Measurements from ENCODE around the gene RNF19B. TPM values are rescaled to one million over a fixed set of nuclear protein-coding genes. Genes with fewer than 3 reads are reported as not detected.
"Not testable (repeated sequence)": the region's sequence is repeated elsewhere in the genome, so short reads cannot be mapped to it uniquely, and the experiment has no call there.

The RNF19B gene
- polyA plus RNA-seq, 1 donor, result 9.1 TPM

DNA sequence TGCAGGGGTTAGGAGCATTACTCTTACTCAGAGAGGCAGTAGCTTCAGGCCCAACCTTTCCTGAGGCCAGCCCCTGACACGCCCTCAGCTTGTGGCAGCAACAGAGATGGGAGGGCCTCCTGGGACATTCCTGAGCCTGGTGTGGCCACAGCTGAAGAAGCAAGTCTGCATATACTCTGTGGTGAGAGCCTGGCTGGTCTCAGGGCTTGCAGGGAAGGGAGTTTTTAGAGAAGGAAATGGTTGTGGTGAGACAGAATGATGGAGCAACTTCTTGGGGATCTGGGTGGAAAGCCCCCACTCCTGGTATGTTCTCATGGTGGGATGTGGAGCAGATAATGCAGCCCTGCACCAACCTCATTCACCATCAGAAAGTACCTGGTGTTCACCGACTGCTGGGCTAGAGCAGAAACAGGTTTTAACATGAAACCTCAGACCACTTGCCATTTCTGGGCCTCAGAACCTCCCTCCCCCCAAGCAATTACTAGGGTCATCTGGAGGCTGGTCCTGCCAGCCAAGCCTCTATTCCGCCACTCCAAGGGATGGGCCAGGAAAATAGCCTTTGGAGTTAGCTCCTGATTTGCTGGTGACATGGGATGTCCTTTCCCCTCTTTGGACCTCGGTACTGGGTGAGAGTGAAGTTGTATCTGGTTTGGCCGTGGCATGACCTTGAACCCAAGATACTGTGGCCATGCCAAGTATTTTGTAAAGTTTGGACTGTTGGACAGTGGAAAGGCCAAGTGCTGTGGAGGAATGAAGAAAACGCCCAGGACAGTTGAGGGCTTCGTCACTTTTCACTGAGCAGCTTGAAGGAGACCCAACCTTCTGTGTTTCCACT, 28.1 kb upstream of the RNF19B start:
- no peak for DNase-seq (ENCODE audit: low read depth)

DNA sequence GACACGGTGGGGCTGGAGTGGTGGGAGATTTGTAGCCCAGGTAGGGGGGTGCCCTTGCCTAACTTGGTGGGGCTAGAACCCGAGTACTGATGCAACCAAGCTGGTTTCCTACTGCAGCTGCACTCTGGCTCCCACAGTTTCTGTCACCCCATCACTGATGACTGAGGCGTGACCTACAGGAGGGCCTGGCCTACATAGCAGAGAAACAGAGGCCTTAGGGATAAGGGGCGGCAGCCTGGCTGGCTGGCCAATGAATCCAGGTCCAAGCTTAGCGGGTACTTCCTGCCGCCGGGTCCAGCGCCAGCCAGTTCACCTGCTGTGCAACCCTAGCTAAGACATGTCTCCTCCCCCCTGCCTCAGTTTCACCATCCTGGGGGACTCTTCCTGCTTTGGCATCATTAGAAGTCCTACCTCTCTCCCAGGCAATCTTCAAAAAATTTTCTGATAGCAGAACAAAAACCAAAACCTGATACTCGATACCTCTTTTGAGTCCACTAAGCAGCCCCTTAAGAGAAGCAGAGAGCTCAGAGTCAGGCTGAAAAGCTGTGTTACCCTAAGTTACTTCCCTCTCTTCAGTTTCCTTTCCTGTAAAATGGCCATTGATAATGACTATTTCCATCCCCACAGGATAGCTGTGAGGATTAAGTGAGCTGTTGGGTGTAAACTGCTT, 27.3 kb upstream of the RNF19B start:
- DNase-seq (ENCODE audit: low read depth), result no peak

DNA sequence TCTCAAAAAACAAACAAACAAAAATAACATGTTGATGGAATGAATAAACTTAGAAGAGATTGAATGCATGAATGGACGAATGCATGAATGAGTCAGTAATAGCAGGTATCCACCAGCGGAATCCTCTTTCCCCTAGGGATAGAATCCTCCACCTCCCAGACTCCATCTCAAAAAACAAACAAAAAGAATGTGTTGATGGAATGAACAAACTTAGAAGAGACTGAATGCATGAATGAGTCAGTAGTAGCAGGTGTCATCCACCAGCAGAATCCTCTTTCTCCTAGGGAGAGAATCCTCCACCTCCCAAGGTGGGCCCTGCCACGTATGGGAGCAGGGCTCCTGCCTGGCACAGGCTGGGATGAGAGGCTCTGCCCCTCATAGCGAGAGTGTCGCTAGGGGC, 26.8 kb upstream of the RNF19B start:
- DNase-seq (ENCODE audit: low read depth), result no peak

DNA sequence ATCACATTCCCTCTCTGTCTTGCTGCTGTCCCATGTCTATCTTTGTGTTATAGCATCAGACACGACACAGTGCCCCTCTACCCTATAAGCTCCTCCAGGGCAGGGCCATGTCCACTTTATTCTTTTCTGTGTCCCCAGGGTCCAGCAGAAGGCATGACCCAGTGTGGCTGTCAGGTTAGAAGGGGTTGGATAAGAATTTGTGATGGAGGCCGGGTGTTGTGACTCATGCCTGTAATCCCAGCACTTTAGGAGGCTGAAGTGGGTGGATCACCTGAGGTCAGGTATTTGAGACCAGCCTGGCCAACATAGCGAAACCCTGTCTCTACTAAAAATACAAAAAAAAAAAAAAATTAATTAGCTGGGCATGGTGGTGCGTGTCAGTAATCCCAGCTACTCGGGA, 26.3 kb upstream of the RNF19B start:
- no peak for DNase-seq (ENCODE audit: low read depth)

DNA sequence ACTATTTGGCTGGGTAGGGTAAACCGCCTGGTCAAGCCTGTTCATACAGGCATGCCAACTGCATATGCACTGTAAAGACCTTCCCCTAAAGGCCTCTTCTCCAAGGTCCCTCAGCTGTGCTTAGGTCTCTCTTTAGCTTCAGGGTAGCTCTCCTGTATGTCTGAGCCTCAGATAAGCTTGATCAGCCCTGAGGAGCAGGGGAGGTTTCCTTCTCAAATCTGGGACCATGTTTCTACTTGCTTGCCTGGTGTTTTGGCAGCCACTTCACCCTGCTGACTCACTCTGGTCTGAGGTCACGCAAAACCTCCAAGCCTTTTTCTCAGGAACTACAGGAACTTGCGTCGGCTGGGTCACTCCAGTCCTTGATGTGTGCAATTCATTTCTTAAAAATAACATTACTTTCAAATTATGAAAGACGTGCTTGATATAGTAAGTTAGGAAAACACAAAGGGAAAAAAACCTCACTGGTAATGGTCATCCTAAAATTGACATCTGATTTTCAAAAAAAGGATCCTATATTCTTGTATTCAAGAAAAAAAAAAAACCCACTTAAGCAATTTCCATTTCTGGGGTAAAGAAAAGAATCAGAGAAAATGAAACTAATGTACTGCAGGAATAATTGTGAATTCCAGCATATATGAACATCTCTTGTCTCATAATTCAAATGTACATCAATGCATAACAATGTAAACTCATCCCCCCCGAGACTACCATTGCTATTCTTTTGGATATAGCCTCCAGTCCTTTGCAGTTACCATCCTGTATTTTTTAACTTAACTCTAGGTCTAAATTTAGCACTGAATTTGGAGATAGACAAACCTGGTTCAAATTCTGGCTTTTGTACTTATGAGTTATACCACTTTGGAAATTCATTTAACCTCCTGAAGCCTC, 24.8 kb upstream of the RNF19B start:
- no peak for DNase-seq (ENCODE audit: low read depth)

DNA sequence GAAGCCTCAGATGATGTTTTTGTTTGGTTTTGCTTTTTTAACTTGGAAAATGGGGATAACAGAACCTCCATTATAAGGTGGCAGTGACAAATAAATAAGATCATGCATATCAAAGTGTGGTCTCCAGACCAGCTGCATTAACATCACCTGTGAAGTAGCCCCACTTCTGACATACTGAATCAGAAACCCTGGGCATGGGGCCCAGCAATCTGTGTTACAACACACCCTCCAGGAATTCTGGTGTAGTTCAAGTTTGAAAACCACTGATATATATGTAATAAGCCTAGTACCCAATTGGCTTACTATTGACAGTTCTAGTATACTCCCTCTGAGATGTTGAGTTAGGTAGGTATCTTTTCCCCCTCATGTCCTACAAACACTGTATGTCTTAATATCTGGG, 24.1 kb upstream of the RNF19B start:
- no peak for DNase-seq (ENCODE audit: low read depth)

DNA sequence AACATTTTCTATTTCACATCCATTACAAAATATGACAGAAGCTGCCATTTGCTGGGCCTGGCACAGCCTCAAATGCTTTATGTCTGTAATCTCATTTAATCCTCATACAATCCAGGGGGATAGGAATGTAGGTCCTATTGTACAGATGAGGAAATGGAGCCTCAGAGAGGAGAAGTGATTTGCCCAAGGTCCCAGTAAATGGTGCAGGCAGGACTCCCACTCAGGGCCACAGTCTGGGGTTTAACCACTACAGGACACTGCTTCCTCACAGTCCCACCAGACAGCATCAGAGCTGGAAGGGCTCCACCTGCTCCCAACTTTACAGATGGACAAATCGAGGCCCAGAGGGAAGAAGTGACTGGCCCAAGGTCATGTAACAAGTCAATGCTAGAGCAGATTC, 20.6 kb upstream of the RNF19B start:
- DNase-seq (ENCODE audit: low read depth), result no peak

DNA sequence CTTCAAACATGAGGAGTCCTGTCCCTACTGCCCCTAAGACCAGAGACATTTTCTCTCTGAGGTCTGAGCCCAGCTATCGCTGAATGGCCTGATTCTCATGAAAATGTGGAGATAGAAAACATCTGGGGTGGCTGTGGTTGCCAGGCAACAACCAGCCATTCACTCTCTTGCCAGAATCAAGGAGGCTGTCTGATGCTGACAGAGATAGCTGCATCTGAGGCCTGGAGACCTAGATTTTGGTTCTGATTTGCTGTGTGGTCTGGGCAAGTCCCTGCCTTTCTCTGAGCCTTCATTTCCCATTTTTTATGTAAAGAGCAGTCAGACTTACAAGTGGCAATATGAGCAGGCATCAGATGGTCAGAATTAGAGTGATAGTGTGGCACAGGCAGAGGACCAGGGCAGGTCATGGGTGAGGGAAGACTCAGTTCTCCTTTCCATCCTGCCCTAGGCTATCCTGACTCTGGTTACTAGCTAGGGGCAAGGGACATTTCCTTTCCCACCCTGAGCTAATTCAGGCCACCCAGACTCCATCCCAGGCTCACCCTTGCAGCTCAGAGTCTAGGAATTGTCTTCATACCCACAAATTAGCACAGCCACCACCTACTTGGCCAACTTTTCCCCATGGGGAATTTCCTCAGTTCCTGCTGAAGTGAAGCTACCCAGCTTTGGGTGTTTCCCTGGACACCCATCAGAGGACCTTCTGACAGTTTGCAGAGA, 20.0 kb upstream of the RNF19B start:
- no peak for DNase-seq (ENCODE audit: low read depth)

DNA sequence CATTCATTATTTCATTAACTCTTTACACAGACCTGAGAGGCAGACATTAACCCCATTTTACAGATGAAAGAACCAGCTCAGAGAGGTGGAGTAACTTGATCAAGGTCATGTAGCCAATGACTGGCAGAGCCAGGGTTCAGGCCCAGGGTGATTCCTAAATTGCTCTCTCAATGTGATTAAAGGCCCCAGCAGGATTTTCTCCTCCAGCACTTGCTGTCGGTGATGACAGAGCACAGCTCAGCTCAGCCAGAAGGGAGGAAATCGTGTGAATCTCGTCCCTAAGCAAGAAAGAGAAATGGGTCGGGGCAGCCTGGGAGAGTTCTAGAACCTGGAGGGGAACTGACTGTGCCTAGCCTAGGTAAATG, 19.5 kb upstream of the RNF19B start:
- no peak for DNase-seq (ENCODE audit: low read depth)

DNA sequence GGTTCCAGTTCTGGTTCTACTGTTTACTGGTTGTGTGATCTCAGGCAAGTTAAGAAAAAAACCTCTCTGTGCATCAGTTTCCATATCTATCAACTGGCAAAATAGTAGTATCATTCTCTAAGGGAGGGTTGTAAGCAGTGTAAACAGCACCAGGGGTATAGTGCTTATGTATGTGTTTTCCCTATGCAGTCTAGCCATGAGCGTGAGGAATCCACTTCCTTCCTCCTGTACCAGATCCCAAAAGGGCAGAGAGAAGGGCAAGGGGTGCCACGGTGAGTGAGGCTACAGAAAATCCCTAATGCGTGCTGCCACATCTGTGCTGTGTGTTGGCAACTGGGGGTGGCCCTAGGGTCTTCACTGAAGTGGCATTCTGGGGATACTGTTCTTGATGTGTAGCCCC, 18.4 kb upstream of the RNF19B start:
- no peak for DNase-seq (ENCODE audit: low read depth)

DNA sequence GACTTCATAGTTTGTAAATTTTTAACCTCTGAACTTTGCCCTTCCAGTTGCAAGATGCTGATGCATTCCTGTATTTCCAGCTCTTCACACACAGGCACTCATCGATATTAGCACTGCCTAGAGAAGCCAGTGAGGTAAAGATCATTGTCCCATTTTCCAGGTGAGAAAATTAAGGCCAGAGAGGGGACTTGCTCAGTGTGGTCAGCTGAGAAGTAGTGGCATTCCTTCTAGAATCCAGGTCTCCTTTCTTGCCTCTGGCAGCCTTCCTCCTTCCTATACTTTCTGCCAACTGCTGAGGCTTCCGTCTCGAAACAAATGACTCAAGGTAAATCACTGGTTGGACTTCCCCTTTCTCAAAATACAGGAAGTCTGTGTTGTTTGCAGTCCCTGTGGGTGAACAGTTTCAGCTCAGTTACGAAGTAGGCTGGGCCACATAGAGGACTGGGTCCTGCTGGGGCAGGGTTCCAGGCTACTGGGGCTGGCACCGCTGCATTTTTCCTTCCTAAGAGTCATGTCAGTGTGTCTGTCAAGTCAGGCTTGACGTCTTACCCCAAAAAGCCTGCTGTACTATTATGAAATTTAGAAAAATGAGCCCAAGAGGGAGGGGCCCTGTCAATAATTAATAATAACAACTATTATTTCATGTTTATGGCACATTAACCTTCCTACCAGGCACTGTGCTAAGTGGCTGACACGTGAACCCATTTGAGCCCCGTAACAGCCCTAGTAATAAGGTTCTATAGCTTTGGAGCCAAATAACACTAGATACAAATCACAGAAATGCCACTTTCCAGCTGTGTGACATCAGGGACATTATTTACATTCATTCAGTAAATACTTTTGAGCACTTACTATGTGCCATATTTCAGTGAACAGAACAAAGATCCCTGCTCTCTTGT, 16.6 kb upstream of the RNF19B start:
- no peak for DNase-seq (ENCODE audit: low read depth)

DNA sequence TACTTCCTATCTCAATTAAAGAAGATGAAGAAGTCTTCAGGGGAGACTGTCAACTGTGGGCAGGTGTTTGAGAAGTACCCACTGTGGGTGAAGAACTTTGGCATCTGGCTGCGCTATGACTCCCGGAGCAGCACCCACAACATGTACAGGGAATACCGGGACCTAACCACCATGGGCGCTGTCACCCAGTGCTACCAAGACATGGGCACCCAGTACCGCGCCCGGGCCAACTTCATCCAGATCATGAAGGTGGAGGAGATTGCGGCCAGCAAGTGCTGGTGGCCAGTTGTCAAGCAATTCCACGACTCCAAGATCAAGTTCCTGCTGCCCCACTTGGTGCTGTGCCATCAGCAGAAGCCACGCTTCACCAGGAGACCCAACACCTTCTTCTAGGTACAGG, 15.5 kb upstream of the RNF19B start:
- DNase-seq (ENCODE audit: low read depth), result no peak

DNA sequence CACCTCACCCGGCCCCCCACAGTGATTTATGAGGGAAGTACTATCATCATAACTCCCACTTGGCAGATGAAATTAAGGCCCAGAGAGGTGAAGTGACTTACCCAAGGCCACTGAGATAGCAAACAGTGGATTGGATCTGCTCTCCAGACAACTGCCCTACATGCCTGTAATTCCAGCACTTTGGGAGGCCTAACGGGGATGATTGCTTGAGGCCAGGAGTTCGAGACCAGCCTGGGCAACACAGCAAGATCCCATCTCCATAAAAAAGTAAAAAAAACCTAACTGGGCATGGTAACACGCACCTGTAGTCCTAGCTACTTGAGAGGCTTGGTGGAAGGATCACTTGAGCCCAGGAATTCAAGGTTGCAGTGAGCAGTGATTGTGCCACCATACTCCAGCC, 14.2 kb upstream of the RNF19B start:
- DNase-seq (ENCODE audit: low read depth), result no peak

DNA sequence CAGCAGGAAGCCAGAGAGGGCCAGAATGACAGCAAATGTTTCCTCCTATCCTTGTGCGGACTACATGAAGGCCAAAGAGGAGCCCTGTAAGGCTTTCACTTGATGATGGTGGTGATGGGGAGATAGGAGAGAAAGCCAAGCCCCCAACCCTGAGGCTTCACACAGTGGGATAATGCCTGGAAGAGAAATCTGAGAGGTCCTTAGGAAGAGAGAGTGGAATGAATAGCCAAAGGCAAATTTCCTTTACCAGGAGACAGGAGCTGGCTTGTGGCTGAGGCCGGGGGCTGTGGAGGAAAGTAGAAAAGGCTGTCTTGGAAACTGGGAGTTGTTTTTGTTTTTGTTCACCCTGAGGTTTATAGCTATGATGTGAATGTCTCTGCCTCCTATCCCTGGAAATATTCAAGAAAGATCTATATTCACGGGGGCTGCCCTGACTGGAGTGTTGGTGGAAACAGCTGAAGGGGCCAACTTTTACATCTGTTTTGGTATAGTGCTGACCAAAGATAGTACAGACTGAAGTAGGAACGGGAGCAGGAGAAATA, 13.0 kb upstream of the RNF19B start:
- DNase-seq (ENCODE audit: low read depth), result no peak

DNA sequence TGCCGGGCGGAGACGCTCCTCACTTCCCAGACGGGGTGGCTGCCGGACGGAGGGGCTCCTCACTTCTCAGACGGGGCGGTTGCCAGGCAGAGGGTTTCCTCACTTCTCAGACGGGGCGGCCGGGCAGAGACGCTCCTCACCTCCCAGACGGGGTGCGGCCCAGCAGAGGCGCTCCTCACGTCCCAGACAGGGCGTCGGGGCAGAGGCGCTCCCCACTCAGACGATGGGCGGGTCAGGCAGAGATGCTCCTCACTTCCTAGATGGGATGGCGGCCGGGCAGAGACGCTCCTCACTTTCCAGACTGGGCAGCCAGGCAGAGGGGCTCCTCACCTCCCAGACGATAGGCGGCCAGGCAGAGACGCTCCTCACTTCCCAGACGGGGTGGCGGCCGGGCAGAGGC, 10.4 kb upstream of the RNF19B start:
- DNase-seq (ENCODE audit: low read depth), result not testable (repeated sequence)

DNA sequence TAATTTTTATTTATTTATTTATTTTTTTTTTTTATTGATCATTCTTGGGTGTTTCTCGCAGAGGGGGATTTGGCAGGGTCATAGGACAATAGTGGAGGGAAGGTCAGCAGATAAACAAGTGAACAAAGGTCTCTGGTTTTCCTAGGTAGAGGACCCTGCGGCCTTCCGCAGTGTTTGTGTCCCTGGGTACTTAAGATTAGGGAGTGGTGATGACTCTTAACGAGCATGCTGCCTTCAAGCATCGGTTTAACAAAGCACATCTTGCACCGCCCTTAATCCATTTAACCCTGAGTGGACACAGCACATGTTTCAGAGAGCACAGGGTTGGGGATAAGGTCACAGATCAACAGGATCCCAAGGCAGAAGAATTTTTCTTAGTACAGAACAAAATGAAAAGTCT, 8.8 kb upstream of the RNF19B start:
- not testable (repeated sequence) for DNase-seq (ENCODE audit: low read depth)

DNA sequence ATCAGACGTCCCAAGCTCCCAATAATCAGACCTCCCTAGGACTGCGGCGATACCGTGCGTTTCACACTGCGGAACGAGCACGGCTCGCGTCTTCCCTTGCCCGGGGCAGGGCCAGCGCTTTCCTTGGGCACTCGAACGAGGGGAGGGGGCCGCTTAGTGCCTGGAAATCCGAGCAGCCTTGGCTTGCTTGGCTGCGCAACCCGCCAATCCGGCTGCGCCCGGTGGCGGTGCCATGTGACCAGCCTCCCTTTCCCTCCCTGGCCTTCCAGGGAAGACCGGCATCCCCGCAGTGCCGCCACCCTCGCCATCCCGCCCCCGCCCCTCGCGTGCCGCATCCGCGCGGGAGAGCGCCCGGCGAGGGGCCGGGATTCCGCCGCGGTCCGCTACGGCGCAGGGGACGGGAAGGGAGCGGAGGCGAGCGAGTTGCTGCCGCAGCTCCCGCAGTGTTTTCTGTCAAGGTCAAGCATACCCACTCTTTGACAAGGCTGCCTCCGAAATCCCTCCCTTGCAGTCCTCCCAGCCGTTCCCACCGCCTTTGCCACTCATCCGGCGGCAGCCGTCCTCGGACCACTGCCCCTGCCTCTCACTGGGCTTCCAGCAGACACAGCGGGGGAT, 8.3 kb upstream of the RNF19B start:
- no peak for DNase-seq (ENCODE audit: low read depth)

DNA sequence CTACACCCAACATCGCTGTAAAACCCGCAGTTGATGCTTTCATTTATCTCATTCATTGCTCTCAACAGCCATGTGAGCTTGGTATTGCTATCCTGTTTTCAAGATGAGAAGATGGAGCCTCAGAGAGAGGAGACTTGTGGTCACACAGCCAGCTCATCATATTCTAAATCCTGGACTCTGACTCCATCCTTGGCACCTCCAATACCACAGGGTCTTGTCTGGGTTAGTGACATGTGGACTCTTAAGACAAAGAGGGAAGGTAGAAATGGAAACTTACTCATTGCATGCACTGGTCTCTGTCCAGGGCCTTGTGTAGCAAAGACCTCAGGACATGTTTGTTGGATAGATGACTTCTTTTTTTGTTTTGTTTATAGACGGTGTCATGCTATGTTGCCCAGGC, 7.0 kb upstream of the RNF19B start:
- DNase-seq (ENCODE audit: low read depth), result no peak

DNA sequence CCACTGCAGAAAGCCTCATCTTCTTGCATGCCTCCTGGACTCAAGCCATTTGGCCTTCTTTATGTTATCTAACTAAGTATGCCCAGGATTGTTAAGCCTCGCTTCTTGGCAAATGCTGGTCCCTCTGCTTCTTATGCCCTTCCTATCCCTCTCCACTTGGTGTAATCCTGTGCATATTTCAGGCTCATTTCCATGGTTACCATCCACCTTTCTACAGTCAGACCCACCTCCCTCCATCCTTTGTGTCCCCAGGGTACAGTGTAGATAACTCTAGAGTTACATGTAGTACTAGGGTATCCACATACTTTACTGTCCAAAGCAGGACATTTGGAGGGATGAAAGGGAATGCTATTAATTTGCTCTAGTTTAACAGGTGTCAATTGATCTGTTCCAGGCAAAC, 6.5 kb upstream of the RNF19B start:
- DNase-seq (ENCODE audit: low read depth), result no peak

DNA sequence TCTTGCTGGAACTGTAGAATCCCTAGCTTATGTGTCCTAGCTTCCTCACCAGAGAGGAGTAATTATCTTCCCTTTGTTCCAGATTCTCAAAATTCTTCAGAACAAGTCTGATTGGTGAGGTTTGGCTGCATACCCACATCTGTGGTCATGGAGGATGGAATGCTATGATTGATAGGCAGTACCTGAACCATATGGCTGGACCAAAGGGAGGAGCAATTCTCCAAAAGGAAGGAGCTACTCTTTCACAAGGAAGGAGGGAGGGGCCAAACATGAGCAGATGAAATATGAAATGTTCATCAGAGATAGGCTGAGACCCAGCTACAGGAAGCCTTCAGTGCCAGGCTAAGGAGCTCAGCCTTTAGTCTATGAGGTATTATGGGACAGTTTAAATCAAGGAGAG, 5.0 kb upstream of the RNF19B start:
- DNase-seq (ENCODE audit: low read depth), result no peak
